ENCODE results near the gene CEL.
"Not testable (repeated sequence)": the region's sequence is repeated elsewhere in the genome, so short reads cannot be mapped to it uniquely, and the experiment has no call there.

Gene CEL

DNA sequence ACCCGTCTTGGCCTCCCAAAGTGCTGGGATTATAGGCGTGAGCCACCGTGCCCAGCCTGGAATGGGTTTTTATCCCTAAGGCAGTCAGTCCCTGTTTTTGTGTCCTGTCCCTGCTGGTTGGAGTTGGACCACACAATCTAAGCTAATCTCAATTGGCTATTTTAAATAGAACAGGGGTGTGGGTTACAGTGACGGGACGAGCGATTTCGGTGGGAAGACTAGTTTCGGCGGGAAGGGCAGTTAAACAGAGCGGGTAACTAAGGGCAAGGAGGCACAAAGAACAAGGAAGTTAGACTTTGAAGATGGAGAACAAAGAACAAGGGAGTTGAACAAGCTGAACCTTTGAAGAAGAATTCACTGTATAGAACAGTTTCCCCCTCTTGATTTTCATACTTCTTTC is 29.6 kb upstream of the CEL start:
- Histone ChIP-seq H3K9me3 (ENCODE audit: control insufficient read depth, insufficient read depth, low read depth, low read length) (no peaks in the 10 kb centered on the region), H3K27ac (ENCODE audit: low read depth, low read length) (no peak overlapping the region), H3K9ac (ENCODE audit: low read length) (no peak overlapping the region), H3K36me3 (ENCODE audit: control insufficient read depth, insufficient read depth, low read length) (peaks cover 13% of the 10 kb centered on the region; the same call in 1 of the 2 replicates), H3K4me1 (ENCODE audit: control insufficient read depth, insufficient read depth, low read length) (peaks cover 9% of the 10 kb centered on the region; the same call in 1 of the 2 replicates), H3K27me3 (ENCODE audit: control insufficient read depth, insufficient read depth, low read length) (peaks cover under 1% of the 10 kb centered on the region; the same call in 1 of the 2 replicates), H3K4me3 (ENCODE audit: low read depth, low read length) (peak overlapping the region; percentile 98)

DNA sequence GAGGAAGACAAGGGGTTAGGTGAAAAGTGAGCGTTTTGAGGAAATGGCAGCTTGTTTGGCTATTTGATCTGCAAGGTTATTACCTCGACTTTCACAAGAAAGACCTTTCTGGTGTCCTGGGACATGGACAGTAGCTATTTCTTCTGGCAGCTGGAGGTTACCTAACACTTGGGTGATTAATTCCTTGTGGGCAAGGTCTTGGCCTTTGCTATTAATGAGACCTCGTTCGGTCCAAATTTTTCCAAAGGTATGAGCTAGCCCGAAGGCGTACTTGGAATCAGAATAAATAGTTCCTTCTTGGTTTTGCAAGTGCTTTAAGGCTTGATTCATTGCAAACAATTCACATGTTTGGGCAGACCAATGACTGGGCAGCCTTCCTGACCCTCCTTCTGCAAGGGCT is 26.1 kb upstream of the CEL start:
- H3K27me3 ChIP-seq (ENCODE audit: control insufficient read depth, insufficient read depth, low read length) = no peaks in the 10 kb centered on the region
- H3K27ac ChIP-seq (ENCODE audit: low read depth, low read length) = no peak overlapping the region
- peaks cover 13% of the 10 kb centered on the region; the same call in 1 of the 2 replicates for H3K36me3 ChIP-seq (ENCODE audit: control insufficient read depth, insufficient read depth, low read length)
- H3K9ac ChIP-seq (ENCODE audit: low read length) = no peak overlapping the region
- H3K4me1 ChIP-seq (ENCODE audit: control insufficient read depth, insufficient read depth, low read length) = peaks cover 9% of the 10 kb centered on the region; the same call in 1 of the 2 replicates
- no peak overlapping the region for H3K4me3 ChIP-seq (ENCODE audit: low read depth, low read length)
- no peaks in the 10 kb centered on the region for H3K9me3 ChIP-seq (ENCODE audit: control insufficient read depth, insufficient read depth, low read depth, low read length)

DNA sequence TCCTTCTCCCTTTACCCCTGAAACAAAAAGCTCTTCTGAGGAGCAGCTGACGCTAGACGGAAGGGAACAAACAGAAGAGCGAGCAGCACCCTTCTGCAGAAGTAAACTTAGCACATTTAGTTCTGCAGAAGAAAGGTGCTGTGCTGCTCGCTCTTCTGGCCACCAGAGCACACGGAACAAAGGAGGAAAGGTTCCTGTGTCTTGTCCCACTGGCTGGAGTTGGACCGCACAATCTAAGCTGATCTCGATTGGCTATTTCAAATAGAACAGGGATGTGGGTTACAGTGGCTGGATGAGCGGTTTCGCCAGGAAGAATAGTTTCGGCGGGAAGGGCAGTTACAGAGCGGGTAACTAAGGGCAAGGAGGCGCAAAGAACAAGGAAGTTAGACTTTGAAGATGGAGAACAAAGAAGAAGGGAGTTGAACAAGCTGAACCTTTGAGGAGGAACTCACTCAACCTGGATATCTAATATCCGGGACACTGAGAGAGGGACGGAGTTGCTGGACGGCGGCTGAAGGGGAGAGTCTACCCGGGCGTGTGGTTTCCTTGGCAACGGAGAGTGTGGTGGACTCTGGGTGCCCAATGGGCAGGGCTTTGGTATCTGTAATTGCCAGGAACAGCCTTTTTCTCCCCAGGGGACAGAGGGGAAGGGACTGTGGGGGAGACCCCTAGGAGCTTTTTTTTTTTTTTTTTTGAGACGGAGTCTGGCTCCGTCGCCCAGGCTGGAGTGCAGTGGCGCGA is 23.8 kb upstream of the CEL start:
- no peaks in the 10 kb centered on the region for H3K27me3 ChIP-seq (ENCODE audit: control insufficient read depth, insufficient read depth, low read length)
- H3K9me3 ChIP-seq (ENCODE audit: control insufficient read depth, insufficient read depth, low read depth, low read length) = no peaks in the 10 kb centered on the region
- H3K9ac ChIP-seq (ENCODE audit: low read length) = no peak overlapping the region
- no peaks in the 10 kb centered on the region for H3K4me1 ChIP-seq (ENCODE audit: control insufficient read depth, insufficient read depth, low read length)
- no peak overlapping the region for H3K27ac ChIP-seq (ENCODE audit: low read depth, low read length)
- peaks cover 19% of the 10 kb centered on the region for H3K36me3 ChIP-seq (ENCODE audit: control insufficient read depth, insufficient read depth, low read length)
- no peak overlapping the region for H3K4me3 ChIP-seq (ENCODE audit: low read depth, low read length)

DNA sequence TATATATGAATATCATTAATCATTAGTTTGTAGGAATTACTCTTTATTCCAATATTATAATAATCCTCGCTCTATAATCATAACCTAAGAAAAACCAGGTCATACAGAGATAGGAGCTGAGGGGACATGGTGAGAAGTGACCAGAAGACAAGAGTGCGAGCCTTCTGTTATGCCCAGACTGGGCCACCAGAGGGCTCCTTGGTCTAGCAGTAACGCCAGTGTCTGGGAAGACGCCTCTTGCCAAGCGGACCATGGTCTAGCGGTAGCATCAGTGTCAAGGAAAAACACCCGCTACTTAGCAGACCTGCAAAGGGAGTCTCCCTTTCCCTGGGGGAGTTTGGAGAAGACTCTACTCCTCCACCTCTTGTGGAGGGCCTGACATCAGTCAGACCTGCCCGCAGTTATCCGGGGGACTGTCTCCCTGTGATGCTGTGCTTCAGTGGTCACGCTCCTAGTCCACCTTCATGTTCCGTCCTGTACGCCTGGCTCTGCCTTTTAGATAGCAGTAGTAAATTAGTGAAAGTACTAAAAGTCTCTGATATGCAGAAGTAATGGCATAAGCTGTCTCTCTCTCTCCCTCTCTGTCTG is 20.8 kb upstream of the CEL start:
- H3K9me3 ChIP-seq (ENCODE audit: control insufficient read depth, insufficient read depth, low read depth, low read length); H3K4me3 ChIP-seq (ENCODE audit: low read depth, low read length); H3K27me3 ChIP-seq (ENCODE audit: control insufficient read depth, insufficient read depth, low read length); H3K9ac ChIP-seq (ENCODE audit: low read length); H3K4me1 ChIP-seq (ENCODE audit: control insufficient read depth, insufficient read depth, low read length); H3K27ac ChIP-seq (ENCODE audit: low read depth, low read length): not testable (repeated sequence)
- peaks cover 43% of the 10 kb centered on the region for H3K36me3 ChIP-seq (ENCODE audit: control insufficient read depth, insufficient read depth, low read length)

DNA sequence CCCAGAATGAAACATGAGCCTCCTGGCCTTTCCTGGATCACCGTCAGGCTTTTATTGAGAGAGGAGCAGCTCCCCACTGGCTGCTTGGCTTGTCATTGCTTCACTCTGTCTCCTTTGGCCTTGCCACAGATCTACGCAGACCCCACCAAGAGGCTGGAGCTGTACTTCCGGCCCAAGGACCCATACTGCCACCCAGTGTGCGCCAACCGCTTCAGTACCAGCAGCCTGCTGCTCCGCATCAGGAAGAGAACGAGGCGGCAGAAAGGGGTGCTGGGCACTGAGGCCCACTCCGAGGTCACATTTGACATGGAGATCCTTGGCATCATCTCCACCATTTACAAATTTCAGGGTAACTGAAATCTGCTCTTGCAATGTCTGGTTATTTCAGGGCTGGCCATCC is 19.8 kb upstream of the CEL start:
- H3K9me3 ChIP-seq (ENCODE audit: control insufficient read depth, insufficient read depth, low read depth, low read length) = no peaks in the 10 kb centered on the region
- H3K4me3 ChIP-seq (ENCODE audit: low read depth, low read length) = no peak overlapping the region
- H3K9ac ChIP-seq (ENCODE audit: low read length) = no peak overlapping the region
- peaks cover 53% of the 10 kb centered on the region for H3K36me3 ChIP-seq (ENCODE audit: control insufficient read depth, insufficient read depth, low read length)
- no peak overlapping the region for H3K27ac ChIP-seq (ENCODE audit: low read depth, low read length)
- H3K27me3 ChIP-seq (ENCODE audit: control insufficient read depth, insufficient read depth, low read length) = no peaks in the 10 kb centered on the region
- no peaks in the 10 kb centered on the region for H3K4me1 ChIP-seq (ENCODE audit: control insufficient read depth, insufficient read depth, low read length)

DNA sequence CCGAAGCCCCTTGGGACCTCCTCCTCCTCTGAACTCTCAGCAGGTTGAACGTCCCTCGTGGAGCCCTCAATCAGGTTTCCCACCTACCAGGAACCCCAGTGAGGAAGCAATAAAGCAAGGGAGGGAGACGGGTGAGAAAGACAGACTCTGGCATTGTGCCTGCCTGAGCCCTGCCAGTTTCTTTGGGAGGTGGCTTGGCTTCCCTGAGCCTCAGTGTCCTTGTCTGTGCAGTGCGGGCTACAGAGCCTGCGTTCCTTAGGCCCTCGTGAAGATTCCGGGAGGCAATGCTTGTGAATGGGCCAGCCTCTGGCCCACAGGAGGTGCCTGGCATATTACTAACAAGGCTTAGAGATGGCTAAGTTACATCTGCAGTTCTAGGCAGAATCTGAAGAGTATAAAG is 19.1 kb upstream of the CEL start:
- no peak overlapping the region for H3K27ac ChIP-seq (ENCODE audit: low read depth, low read length)
- no peaks in the 10 kb centered on the region for H3K4me1 ChIP-seq (ENCODE audit: control insufficient read depth, insufficient read depth, low read length)
- H3K9ac ChIP-seq (ENCODE audit: low read length) = no peak overlapping the region
- no peaks in the 10 kb centered on the region for H3K9me3 ChIP-seq (ENCODE audit: control insufficient read depth, insufficient read depth, low read depth, low read length)
- H3K4me3 ChIP-seq (ENCODE audit: low read depth, low read length) = no peak overlapping the region
- H3K36me3 ChIP-seq (ENCODE audit: control insufficient read depth, insufficient read depth, low read length) = peaks cover 58% of the 10 kb centered on the region
- no peaks in the 10 kb centered on the region for H3K27me3 ChIP-seq (ENCODE audit: control insufficient read depth, insufficient read depth, low read length)

DNA sequence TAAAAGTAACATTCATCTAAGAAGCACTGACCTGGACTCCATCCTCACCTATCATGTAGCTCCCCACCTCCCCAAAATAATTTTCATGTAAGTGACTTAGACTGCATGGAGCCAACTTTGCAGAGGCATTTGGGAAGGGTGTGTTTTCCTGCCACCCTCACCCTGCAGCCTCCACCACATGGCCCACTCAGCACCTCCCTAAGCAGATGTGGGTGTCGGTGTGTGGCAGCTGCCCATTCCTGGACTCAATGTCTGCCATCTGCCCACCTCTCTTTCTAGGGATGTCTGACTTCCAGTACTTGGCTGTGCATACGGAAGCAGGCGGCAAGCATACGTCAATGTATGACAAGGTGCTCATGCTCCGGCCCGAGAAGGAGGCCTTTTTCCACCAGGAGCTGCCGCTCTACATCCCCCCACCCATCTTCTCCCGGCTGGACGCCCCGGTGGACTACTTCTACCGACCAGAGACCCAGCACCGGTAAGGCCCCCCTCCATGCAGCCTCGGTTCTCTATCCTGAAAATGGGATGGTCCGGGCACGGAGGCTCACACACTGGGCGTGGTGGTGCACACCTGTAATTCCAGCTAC is 18.2 kb upstream of the CEL start:
- H3K4me1 ChIP-seq (ENCODE audit: control insufficient read depth, insufficient read depth, low read length) = no peaks in the 10 kb centered on the region
- no peaks in the 10 kb centered on the region for H3K27me3 ChIP-seq (ENCODE audit: control insufficient read depth, insufficient read depth, low read length)
- H3K27ac ChIP-seq (ENCODE audit: low read depth, low read length) = no peak overlapping the region
- no peak overlapping the region for H3K9ac ChIP-seq (ENCODE audit: low read length)
- H3K36me3 ChIP-seq (ENCODE audit: control insufficient read depth, insufficient read depth, low read length) = peaks cover 61% of the 10 kb centered on the region
- no peak overlapping the region for H3K4me3 ChIP-seq (ENCODE audit: low read depth, low read length)
- H3K9me3 ChIP-seq (ENCODE audit: control insufficient read depth, insufficient read depth, low read depth, low read length) = no peaks in the 10 kb centered on the region

DNA sequence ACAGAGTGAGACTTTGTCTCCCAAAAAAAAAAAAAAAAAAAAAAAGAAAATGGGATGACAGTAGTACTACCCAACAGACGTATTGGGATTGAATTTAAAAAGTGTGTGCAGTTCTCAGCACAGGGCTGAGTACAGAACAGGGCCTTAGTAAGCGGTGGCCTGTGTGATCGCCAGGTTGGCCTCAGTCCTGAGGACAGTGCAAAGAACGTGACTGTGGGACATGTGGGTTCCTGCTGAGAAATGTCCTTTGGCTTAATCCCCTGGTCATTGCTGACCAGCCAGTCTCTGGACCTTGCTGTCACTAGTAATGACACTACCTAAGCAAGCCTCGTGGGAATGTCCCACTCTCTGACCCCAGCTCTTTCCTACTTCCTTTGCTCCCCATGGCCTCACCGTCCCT is 17.7 kb upstream of the CEL start:
- no peaks in the 10 kb centered on the region for H3K27me3 ChIP-seq (ENCODE audit: control insufficient read depth, insufficient read depth, low read length)
- H3K27ac ChIP-seq (ENCODE audit: low read depth, low read length) = no peak overlapping the region
- H3K4me3 ChIP-seq (ENCODE audit: low read depth, low read length) = no peak overlapping the region
- peaks cover 67% of the 10 kb centered on the region for H3K36me3 ChIP-seq (ENCODE audit: control insufficient read depth, insufficient read depth, low read length)
- H3K4me1 ChIP-seq (ENCODE audit: control insufficient read depth, insufficient read depth, low read length) = no peaks in the 10 kb centered on the region
- H3K9me3 ChIP-seq (ENCODE audit: control insufficient read depth, insufficient read depth, low read depth, low read length) = no peaks in the 10 kb centered on the region
- no peak overlapping the region for H3K9ac ChIP-seq (ENCODE audit: low read length)

DNA sequence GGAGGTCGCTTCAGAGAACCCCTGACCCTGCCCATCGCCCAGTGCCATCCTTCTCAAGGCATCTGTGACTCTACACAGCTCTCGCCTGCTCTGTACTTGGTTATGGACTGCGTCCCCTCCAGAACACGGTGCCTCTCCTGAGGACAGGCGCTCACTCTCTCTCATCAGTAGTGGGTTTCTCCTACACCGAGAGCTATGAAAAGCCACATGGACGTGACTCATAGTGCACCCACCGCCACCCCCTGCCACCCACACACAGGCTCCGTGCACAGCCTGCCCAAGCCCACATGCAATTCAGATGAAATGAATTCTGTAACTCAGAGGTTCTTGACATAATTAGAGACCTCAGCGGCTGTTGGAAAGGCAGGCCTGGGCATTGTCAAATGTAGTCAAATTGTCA is 17.1 kb upstream of the CEL start:
- H3K4me3 ChIP-seq (ENCODE audit: low read depth, low read length) = no peak overlapping the region
- no peaks in the 10 kb centered on the region for H3K4me1 ChIP-seq (ENCODE audit: control insufficient read depth, insufficient read depth, low read length)
- H3K9ac ChIP-seq (ENCODE audit: low read length) = no peak overlapping the region
- no peaks in the 10 kb centered on the region for H3K9me3 ChIP-seq (ENCODE audit: control insufficient read depth, insufficient read depth, low read depth, low read length)
- peaks cover 72% of the 10 kb centered on the region for H3K36me3 ChIP-seq (ENCODE audit: control insufficient read depth, insufficient read depth, low read length)
- no peak overlapping the region for H3K27ac ChIP-seq (ENCODE audit: low read depth, low read length)
- no peaks in the 10 kb centered on the region for H3K27me3 ChIP-seq (ENCODE audit: control insufficient read depth, insufficient read depth, low read length)

DNA sequence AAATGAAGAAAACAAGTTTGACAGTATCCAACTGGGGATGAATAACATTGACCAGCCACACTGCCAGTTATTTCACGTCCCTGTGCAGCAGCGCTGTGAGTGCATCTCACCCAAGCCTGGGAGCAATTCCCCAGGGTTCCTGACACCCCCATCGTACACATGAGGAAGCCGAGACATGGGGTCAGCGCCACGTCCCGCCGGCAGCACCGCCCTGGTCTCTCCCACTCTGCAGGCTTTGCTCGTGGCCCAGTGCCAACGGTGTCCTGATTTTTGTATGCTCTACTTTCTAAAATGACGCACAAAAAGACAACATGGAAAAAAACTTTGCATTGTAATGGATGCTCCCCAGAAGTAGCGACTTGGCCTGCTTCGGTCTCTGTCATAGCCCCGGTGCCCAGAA is 16.6 kb upstream of the CEL start:
- no peak overlapping the region for H3K27ac ChIP-seq (ENCODE audit: low read depth, low read length)
- no peaks in the 10 kb centered on the region for H3K9me3 ChIP-seq (ENCODE audit: control insufficient read depth, insufficient read depth, low read depth, low read length)
- no peaks in the 10 kb centered on the region for H3K27me3 ChIP-seq (ENCODE audit: control insufficient read depth, insufficient read depth, low read length)
- peaks cover 77% of the 10 kb centered on the region for H3K36me3 ChIP-seq (ENCODE audit: control insufficient read depth, insufficient read depth, low read length)
- no peak overlapping the region for H3K9ac ChIP-seq (ENCODE audit: low read length)
- no peaks in the 10 kb centered on the region for H3K4me1 ChIP-seq (ENCODE audit: control insufficient read depth, insufficient read depth, low read length)
- no peak overlapping the region for H3K4me3 ChIP-seq (ENCODE audit: low read depth, low read length)

DNA sequence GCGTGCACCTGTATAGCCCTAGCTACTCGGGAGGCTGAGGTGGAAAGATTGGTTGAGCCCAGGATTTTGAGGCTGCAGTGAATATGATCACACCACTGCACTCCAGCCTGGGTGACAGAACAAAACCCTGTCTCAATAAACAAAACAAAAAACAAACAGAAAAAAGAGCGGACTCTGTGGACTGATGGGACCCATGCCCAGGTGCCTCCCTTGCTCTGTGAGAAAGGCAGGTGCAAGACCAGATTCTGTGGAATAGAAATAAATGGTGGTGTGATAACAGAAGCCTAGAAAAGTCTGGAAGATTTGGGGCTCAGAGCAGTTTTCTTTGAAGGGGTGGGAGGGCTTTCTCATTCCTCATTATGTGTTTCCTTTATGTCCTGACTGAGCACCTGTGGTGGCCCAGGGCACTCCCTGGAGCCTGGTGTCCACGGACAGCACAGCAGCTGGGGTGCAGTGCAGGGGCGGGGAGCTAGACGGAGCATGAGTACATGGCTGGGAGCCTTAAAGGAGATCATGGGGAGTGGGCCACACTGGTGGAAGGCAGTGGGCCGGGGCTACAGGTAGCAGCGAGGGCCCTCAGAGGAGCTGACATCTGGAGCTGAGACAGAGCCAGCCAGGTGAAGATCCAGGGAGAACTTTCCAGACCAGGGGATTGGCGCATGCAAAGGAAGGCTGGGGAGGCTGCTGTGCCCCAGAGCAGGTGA is 15.4 kb upstream of the CEL start:
- no peaks in the 10 kb centered on the region for H3K9me3 ChIP-seq (ENCODE audit: control insufficient read depth, insufficient read depth, low read depth, low read length)
- H3K27me3 ChIP-seq (ENCODE audit: control insufficient read depth, insufficient read depth, low read length) = no peaks in the 10 kb centered on the region
- H3K4me1 ChIP-seq (ENCODE audit: control insufficient read depth, insufficient read depth, low read length) = no peaks in the 10 kb centered on the region
- H3K27ac ChIP-seq (ENCODE audit: low read depth, low read length) = no peak overlapping the region
- H3K4me3 ChIP-seq (ENCODE audit: low read depth, low read length) = no peak overlapping the region
- H3K9ac ChIP-seq (ENCODE audit: low read length) = no peak overlapping the region
- peaks cover 89% of the 10 kb centered on the region for H3K36me3 ChIP-seq (ENCODE audit: control insufficient read depth, insufficient read depth, low read length)

Measured in HUES6 (cell line).